ENCODE measurements around the gene JARID2.

JARID2 gene

DNA sequence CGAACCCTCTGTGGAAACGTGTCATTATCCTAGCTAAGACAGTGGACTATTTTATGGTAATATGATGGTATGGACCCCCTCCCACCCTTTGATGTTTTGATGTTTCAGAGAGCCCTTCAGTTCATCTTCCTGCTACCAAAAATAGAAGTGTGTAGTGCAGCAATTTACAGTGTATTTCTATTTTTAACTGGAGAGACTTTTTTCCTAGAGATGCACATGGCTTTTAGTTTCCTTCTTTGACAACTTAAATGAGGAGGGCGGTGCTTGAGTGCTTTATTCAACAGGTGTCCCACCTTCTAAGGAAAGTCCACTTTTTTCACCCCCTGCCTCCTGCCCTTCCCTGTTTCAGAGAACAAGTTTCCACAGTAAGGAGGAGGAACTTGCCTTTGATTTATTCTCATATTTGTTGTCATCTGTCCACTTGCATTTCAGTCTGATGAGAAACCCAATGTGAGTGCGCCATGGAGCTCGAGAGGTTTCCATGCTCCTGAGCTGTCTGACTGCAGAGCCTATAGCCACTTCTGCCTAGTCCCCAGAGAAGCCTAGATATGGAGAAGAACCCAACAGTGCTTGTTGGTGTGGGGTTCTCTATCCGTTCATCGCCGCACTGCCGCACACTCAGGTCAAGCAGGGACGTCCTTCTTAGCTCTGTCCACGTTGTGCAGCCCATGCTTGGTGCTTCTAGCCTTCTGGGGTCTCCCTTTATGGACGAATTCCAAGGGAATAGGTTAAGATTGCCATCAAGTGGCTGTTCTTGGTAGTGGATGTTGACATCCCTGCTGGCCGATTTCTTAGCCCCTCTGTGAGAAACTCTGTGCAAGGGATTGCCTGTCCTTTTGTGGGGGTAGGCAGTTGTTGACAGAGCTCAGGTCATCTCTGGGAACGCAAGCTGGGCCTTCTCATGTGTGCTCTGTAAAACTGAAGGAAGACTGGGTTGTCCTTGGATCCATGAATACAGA is 144.2 kb downstream of the JARID2 start:
- Histone ChIP-seq H3K36me3 (ENCODE audit: control insufficient read depth in 5 of 5, insufficient read depth in 5 of 5, low read length in 5 of 5) (no peaks in the 10 kb centered on the region), H3K4me3 (ENCODE audit: low read depth in 1 of 5, low read length in 5 of 5) (no peak overlapping the region), H3K27ac (ENCODE audit: low read depth, low read length) (no peak overlapping the region), H3K9me3 (ENCODE audit: control insufficient read depth in 5 of 5, low read length in 5 of 5) (no peaks in the 10 kb centered on the region), H3K4me1 (ENCODE audit: control insufficient read depth in 5 of 5, insufficient read depth in 5 of 5, low read length in 5 of 5) (peaks cover 11 to 32% (median 30%) of the 10 kb centered on the region in 5 donors), H3K27me3 (ENCODE audit: control insufficient read depth in 5 of 5, insufficient read depth in 4 of 5, low read length in 5 of 5) (no peaks in the 10 kb centered on the region), H3K9ac (ENCODE audit: low read length in 5 of 5) (no peak overlapping the region)

DNA sequence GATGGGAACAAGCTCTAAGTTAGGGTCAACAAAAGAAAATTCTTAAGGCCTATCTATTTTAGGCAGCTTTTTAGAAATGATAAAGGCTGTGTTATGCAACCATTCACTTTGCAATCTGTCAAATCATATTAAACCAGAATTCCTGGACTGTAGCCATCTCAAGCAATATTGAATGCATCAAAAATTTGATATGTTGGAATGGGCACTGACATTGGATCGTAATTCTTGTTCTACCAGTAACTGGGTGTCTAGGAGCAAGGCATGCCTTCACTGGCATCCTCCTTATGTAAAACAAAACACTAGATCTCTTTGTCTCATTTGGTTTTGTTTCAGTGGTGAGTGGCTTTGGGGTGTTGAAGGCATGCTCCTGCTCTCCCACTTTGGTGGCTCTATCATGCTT is 145.6 kb downstream of the JARID2 start:
- Histone ChIP-seq H3K4me3 (ENCODE audit: low read depth in 1 of 5, low read length in 5 of 5) (no peak overlapping the region), H3K9ac (ENCODE audit: low read length in 5 of 5) (no peak overlapping the region), H3K9me3 (ENCODE audit: control insufficient read depth in 5 of 5, low read length in 5 of 5) (no peaks in the 10 kb centered on the region), H3K27ac (ENCODE audit: low read depth, low read length) (no peak overlapping the region), H3K4me1 (ENCODE audit: control insufficient read depth in 5 of 5, insufficient read depth in 5 of 5, low read length in 5 of 5) (peaks cover 11 to 32% (median 30%) of the 10 kb centered on the region in 5 donors), H3K27me3 (ENCODE audit: control insufficient read depth in 5 of 5, insufficient read depth in 4 of 5, low read length in 5 of 5) (no peaks in the 10 kb centered on the region), H3K36me3 (ENCODE audit: control insufficient read depth in 5 of 5, insufficient read depth in 5 of 5, low read length in 5 of 5) (no peaks in the 10 kb centered on the region)

DNA sequence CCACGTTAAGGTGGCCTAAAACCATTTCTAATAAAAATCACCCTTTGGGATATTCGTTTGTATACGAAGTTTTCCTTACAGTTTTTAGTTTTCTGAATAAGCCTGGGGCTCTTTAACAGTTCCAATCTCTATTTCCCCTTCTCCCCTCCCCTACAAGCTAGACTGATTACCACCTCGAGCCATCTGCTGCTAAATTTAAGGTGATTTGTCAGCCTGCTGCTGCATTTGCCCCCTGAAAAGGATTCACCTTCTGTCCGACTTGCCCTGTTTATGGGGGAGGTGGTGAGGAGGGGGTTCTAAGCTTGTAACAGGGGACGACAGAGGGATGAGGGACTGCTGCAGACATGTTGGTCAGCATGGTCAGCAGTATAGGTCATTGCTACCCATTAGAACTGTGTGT is 146.3 kb downstream of the JARID2 start:
- H3K4me1 ChIP-seq (ENCODE audit: control insufficient read depth in 5 of 5, insufficient read depth in 5 of 5, low read length in 5 of 5), result peaks cover 11 to 37% (median 28%) of the 10 kb centered on the region in 5 donors
- H3K36me3 ChIP-seq (ENCODE audit: control insufficient read depth in 5 of 5, insufficient read depth in 5 of 5, low read length in 5 of 5), result no peaks in the 10 kb centered on the region
- H3K9me3 ChIP-seq (ENCODE audit: control insufficient read depth in 5 of 5, low read length in 5 of 5), result no peaks in the 10 kb centered on the region
- H3K9ac ChIP-seq (ENCODE audit: low read length in 5 of 5), result no peak overlapping the region
- no peaks in the 10 kb centered on the region for H3K27me3 ChIP-seq (ENCODE audit: control insufficient read depth in 5 of 5, insufficient read depth in 4 of 5, low read length in 5 of 5)
- no peak overlapping the region for H3K4me3 ChIP-seq (ENCODE audit: low read depth in 1 of 5, low read length in 5 of 5)
- no peak overlapping the region for H3K27ac ChIP-seq (ENCODE audit: low read depth, low read length)

DNA sequence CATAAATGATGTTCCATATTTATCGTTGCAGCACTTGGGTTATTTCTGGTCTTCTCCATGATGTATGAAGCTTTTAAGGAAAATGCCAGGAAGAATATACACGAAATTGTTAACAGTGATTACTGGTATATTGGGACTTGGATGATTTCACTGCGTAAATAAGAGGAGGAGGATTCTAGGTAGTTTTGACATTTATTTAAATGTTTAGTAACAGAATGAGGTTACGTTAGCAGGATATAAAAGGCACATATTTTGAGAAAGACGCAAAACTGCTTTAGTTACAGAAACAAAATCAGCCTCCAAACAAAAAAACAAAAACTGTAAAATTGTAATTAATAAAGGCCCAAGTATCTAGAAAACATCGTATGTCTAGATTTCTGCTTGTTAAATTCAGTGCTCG is 147.7 kb downstream of the JARID2 start:
- no peaks in the 10 kb centered on the region for H3K27me3 ChIP-seq (ENCODE audit: control insufficient read depth in 5 of 5, insufficient read depth in 4 of 5, low read length in 5 of 5)
- H3K9me3 ChIP-seq (ENCODE audit: control insufficient read depth in 5 of 5, low read length in 5 of 5), result no peaks in the 10 kb centered on the region
- peaks cover 11 to 41% (median 30%) of the 10 kb centered on the region in 5 donors for H3K4me1 ChIP-seq (ENCODE audit: control insufficient read depth in 5 of 5, insufficient read depth in 5 of 5, low read length in 5 of 5)
- H3K9ac ChIP-seq (ENCODE audit: low read length in 5 of 5), result no peak overlapping the region
- H3K36me3 ChIP-seq (ENCODE audit: control insufficient read depth in 5 of 5, insufficient read depth in 5 of 5, low read length in 5 of 5), result no peaks in the 10 kb centered on the region
- no peak overlapping the region for H3K4me3 ChIP-seq (ENCODE audit: low read depth in 1 of 5, low read length in 5 of 5)
- H3K27ac ChIP-seq (ENCODE audit: low read depth, low read length), result no peak overlapping the region

DNA sequence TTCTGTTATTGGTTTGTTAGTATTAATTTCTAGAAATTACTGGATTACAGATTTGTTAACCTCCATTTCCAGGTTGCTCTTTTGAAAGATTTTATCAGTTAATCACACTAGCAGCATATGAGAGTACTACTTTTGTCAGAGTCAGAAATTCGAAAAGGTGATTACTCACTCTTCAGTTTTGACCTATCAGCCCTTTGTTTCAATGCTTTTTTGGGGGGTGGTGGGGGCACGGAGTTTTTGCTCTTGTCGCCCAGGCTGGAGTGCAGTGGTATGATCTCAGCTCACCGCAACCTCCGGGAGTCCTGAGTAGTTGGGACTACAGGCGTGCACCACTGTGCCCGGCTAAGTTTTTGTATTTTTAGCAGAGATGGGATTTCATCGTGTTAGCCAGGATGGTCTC is 149.2 kb downstream of the JARID2 start:
- H3K9me3 ChIP-seq (ENCODE audit: control insufficient read depth in 5 of 5, low read length in 5 of 5), result no peaks in the 10 kb centered on the region

DNA sequence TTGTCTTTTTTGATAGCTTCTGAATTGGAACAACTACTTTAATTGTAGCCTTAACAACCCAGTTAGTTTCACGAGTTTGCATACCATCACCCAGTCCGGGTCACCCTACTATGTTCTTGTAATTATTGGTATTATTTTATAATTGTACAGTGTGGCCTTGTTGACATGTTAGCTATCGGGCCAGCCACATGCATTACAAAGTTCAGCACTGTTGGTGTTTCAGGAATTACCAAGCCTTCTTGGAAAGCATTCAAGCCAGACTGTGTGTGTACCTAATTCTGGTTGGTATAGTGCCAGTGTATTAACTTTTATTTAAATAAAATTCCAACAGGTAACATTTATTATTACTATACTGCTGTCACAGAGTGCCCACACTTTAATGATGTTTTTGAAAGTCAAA is 150.9 kb downstream of the JARID2 start:
- Histone ChIP-seq H3K4me1 (ENCODE audit: control insufficient read depth in 5 of 5, insufficient read depth in 5 of 5, low read length in 5 of 5) (peaks cover 4 to 39% (median 29%) of the 10 kb centered on the region in 5 donors), H3K36me3 (ENCODE audit: control insufficient read depth in 5 of 5, insufficient read depth in 5 of 5, low read length in 5 of 5) (no peaks in the 10 kb centered on the region), H3K4me3 (ENCODE audit: low read depth in 1 of 5, low read length in 5 of 5) (no peak overlapping the region), H3K9me3 (ENCODE audit: control insufficient read depth in 5 of 5, low read length in 5 of 5) (no peaks in the 10 kb centered on the region), H3K27ac (ENCODE audit: low read depth, low read length) (no peak overlapping the region), H3K27me3 (ENCODE audit: control insufficient read depth in 5 of 5, insufficient read depth in 4 of 5, low read length in 5 of 5) (no peaks in the 10 kb centered on the region), H3K9ac (ENCODE audit: low read length in 5 of 5) (no peak overlapping the region)

More for the DNA sequence above, 149.2 kb downstream of the JARID2 start:
- Histone ChIP-seq H3K4me1 (ENCODE audit: control insufficient read depth in 5 of 5, insufficient read depth in 5 of 5, low read length in 5 of 5) (peaks cover 11 to 39% (median 32%) of the 10 kb centered on the region in 5 donors), H3K27me3 (ENCODE audit: control insufficient read depth in 5 of 5, insufficient read depth in 4 of 5, low read length in 5 of 5) (no peaks in the 10 kb centered on the region), H3K27ac (ENCODE audit: low read depth, low read length) (no peak overlapping the region), H3K9ac (ENCODE audit: low read length in 5 of 5) (no peak overlapping the region), H3K36me3 (ENCODE audit: control insufficient read depth in 5 of 5, insufficient read depth in 5 of 5, low read length in 5 of 5) (no peaks in the 10 kb centered on the region), H3K4me3 (ENCODE audit: low read depth in 1 of 5, low read length in 5 of 5) (no peak overlapping the region)

DNA sequence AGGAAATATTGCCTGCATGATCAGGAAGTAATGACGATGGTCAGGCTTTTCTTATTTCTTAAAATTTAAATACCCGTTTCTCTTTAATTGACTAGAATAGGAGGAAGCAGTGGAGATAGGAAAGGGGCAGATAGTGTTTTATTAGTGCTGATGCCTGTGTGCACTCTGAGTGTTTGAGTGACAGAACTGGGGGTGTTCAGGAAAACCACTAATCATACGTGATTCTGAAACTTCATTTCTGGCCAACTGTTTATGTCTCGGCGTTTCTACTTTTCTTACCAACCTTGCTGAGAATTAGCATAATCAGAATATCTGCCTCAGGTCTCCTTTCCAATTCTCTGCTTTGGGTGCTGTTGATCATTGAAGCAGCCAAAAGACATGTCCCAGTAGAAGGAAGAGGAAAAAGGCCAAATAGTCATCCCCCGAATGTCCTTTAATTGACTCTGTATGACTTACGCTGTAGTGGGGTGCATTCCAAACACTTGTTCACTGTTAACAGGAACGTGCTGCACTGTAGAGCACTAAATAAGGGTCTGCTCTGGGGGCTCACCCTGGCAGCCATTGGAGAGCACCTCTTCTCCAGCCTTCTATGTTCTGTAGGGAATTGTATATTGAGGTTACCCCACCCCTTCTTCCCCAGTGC is 152.9 kb downstream of the JARID2 start:
- Histone ChIP-seq H3K9ac (ENCODE audit: low read length in 5 of 5) (no peak overlapping the region), H3K4me3 (ENCODE audit: low read depth in 1 of 5, low read length in 5 of 5) (no peak overlapping the region), H3K27me3 (ENCODE audit: control insufficient read depth in 5 of 5, insufficient read depth in 4 of 5, low read length in 5 of 5) (no peaks in the 10 kb centered on the region), H3K36me3 (ENCODE audit: control insufficient read depth in 5 of 5, insufficient read depth in 5 of 5, low read length in 5 of 5) (no peaks in the 10 kb centered on the region), H3K4me1 (ENCODE audit: control insufficient read depth in 5 of 5, insufficient read depth in 5 of 5, low read length in 5 of 5) (peaks cover 4 to 39% (median 29%) of the 10 kb centered on the region in 5 donors), H3K27ac (ENCODE audit: low read depth, low read length) (no peak overlapping the region), H3K9me3 (ENCODE audit: control insufficient read depth in 5 of 5, low read length in 5 of 5) (no peaks in the 10 kb centered on the region)

DNA sequence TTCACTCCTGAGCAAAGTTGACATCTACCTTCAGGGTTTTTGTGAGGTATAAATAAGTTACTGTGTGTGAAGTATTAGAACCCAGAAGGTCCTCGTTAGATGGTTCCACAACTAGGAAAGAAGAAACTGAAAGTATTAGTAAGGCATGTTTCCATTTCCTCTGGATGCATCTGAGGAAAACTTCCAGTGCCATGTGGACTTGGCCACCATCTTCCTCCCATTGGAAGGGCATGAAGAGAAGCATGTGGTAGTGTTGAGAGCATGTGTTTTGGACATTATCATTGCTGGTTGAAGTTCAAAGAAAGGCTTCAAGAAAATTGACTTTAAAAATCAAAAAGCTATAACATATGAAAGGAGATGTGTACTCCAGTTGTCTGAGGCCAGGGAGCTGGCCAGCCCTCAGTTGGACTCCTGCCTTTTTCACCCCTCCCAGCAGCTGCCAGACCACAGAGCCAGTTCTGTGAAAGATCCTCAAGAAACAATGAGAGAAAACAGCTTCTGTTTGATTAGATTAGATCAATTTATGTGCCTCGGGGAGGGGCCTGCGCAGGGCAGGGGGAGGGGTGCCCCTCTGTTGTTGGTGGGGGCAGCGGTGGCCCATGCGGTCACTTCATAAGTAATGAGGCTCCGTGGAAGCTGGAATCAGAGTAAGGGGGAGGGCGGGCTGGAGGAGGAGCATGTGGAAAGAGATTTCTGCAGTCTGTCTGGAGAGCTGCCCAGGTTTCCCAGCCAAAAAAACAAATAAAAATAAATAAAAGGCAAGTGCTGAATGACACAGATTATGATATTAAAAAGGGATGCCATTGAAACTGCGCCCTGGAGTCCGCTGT is 154.0 kb downstream of the JARID2 start:
- Histone ChIP-seq H3K36me3 (ENCODE audit: control insufficient read depth in 5 of 5, insufficient read depth in 5 of 5, low read length in 5 of 5) (no peaks in the 10 kb centered on the region), H3K4me3 (ENCODE audit: low read depth in 1 of 5, low read length in 5 of 5) (peak overlapping the region; percentile 26 to 60 (median 45)), H3K9ac (ENCODE audit: low read length in 5 of 5) (no peak overlapping the region), H3K4me1 (ENCODE audit: control insufficient read depth in 5 of 5, insufficient read depth in 5 of 5, low read length in 5 of 5) (peaks cover 4 to 47% (median 35%) of the 10 kb centered on the region in 5 donors), H3K9me3 (ENCODE audit: control insufficient read depth in 5 of 5, low read length in 5 of 5) (no peaks in the 10 kb centered on the region), H3K27ac (ENCODE audit: low read depth, low read length) (no peak overlapping the region), H3K27me3 (ENCODE audit: control insufficient read depth in 5 of 5, insufficient read depth in 4 of 5, low read length in 5 of 5) (no peaks in the 10 kb centered on the region)

DNA sequence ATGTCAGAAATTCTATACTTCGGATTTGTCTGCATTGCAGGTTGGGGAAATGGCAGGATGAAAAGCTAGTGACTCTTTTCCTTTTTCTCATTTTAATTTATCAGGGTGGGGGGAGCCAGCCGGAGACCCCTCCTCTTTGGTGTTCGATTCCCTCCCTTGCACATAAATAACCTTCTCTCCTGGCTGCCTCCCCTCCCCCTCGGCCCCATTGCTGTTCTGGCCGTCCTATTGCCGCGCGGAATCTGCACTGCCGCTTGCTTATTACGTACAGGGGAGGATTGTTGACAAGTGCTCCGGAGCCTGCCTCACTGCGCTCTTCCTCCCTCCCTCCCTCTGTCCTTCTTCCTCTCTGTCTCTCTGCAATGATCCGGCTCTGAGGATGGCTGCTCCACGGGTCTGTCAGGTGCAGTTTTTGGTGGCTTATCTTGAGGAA is 154.7 kb downstream of the JARID2 start:
- no peaks in the 10 kb centered on the region for H3K9me3 ChIP-seq (ENCODE audit: control insufficient read depth in 5 of 5, low read length in 5 of 5)
- H3K36me3 ChIP-seq (ENCODE audit: control insufficient read depth in 5 of 5, insufficient read depth in 5 of 5, low read length in 5 of 5), result no peaks in the 10 kb centered on the region
- peak overlapping the region; percentile 30 to 60 (median 51) for H3K4me3 ChIP-seq (ENCODE audit: low read depth in 1 of 5, low read length in 5 of 5)
- H3K4me1 ChIP-seq (ENCODE audit: control insufficient read depth in 5 of 5, insufficient read depth in 5 of 5, low read length in 5 of 5), result peaks cover 4 to 47% (median 35%) of the 10 kb centered on the region in 5 donors
- H3K9ac ChIP-seq (ENCODE audit: low read length in 5 of 5), result peak overlapping the region in 2 of 5 donors; percentile 8 to 28
- H3K27ac ChIP-seq (ENCODE audit: low read depth, low read length), result no peak overlapping the region
- H3K27me3 ChIP-seq (ENCODE audit: control insufficient read depth in 5 of 5, insufficient read depth in 4 of 5, low read length in 5 of 5), result no peaks in the 10 kb centered on the region
